HG02981 (cell line): ENCODE results near the gene WDR31.
"Not testable (repeated sequence)": the region's sequence is repeated elsewhere in the genome, so short reads cannot be mapped to it uniquely, and the experiment has no call there.

Source experiments
- ATAC-seq: cut with Tn5 transposase; IDR thresholded peaks from one replicate; pipeline ENCODE4 v1.9.1; 2021; ENCODE audit warnings: mild to moderate bottlenecking, moderate library complexity; ENCODE audit not compliant: unreplicated experiment

WDR31 gene

GRCh38 chr9:113298924-113299770 lies 40.9 kb downstream of the WDR31 start:
- no peak for ATAC-seq

GRCh38 chr9:113298311-113298710 lies 41.8 kb downstream of the WDR31 start:
- ATAC-seq, result no peak

- no peak for ATAC-seq
Measured at GRCh38 chr9:113296796-113297558, 43.1 kb downstream of the WDR31 start.

GRCh38 chr9:113296247-113296646 lies 43.8 kb downstream of the WDR31 start:
- not testable (repeated sequence) for ATAC-seq

- ATAC-seq, result no peak
Measured at GRCh38 chr9:113293285-113293878, 46.7 kb downstream of the WDR31 start.

GRCh38 chr9:113290052-113290607 lies 49.9 kb downstream of the WDR31 start:
- ATAC-seq, result no peak

- ATAC-seq, result no peak
Measured at GRCh38 chr9:113289091-113289490, 51.0 kb downstream of the WDR31 start.

GRCh38 chr9:113281356-113281755 lies 58.7 kb downstream of the WDR31 start:
- no peak for ATAC-seq

GRCh38 chr9:113278840-113279239 lies 61.2 kb downstream of the WDR31 start:
- no peak for ATAC-seq

GRCh38 chr9:113275157-113276131 lies 64.6 kb downstream of the WDR31 start, which contains the start of the genes CDC26 and PRPF4:
Gene CDC26, minus strand, starts transcription at chr9:113275572. Its CDS starts 3,065 bp downstream, at chr9:113272507.
Gene PRPF4, plus strand, starts transcription at chr9:113275658. Its CDS starts 86 bp downstream, at chr9:113275744.
- ATAC-seq, result peak; percentile 97

- ATAC-seq, result peak; percentile 3
Measured at GRCh38 chr9:113274474-113275156, 65.5 kb downstream of the WDR31 start.

- ATAC-seq, result no peak
Measured at GRCh38 chr9:113269871-113270270, 70.2 kb downstream of the WDR31 start.

- ATAC-seq, result no peak
Measured at GRCh38 chr9:113269355-113269754, 70.7 kb downstream of the WDR31 start.

GRCh38 chr9:113267911-113268566 lies 72.0 kb downstream of the WDR31 start:
- ATAC-seq, result no peak

GRCh38 chr9:113266174-113266573 lies 73.9 kb downstream of the WDR31 start:
- no peak for ATAC-seq
